Activated T-helper 9 cell treated with anti-CD3 and anti-CD28 coated beads, Interleukin-2, amount 50 U/mL, for 16 hours (primary cell): ENCODE measurements around the gene SMOC2.

Source experiments
- DNase-seq: peaks from one replicate; pipeline ENCODE4 v3.0.0-alpha.2; 2020; ENCODE audit warnings: low read depth

Gene SMOC2

GRCh38 chr6:168493976-168494375 is 53.0 kb downstream of the SMOC2 start:
- no peak for DNase-seq

GRCh38 chr6:168494726-168495125 is 53.7 kb downstream of the SMOC2 start:
- DNase-seq = no peak

- no peak for DNase-seq
Observed at GRCh38 chr6:168495133-168495532, 54.1 kb downstream of the SMOC2 start.

GRCh38 chr6:168495636-168496035 is 54.7 kb downstream of the SMOC2 start:
- DNase-seq = no peak

- no peak for DNase-seq
Observed at GRCh38 chr6:168496139-168496996, 55.4 kb downstream of the SMOC2 start.

- DNase-seq = no peak
Observed at GRCh38 chr6:168496997-168497331, 56.0 kb downstream of the SMOC2 start.

- no peak for DNase-seq
Observed at GRCh38 chr6:168497381-168497780, 56.4 kb downstream of the SMOC2 start.

GRCh38 chr6:168498161-168498843 is 57.3 kb downstream of the SMOC2 start:
- DNase-seq = no peak

GRCh38 chr6:168499045-168499650 is 58.2 kb downstream of the SMOC2 start:
- no peak for DNase-seq

- DNase-seq = no peak
Observed at GRCh38 chr6:168500519-168500918, 59.5 kb downstream of the SMOC2 start.

- no peak for DNase-seq
Observed at GRCh38 chr6:168501561-168501960, 60.6 kb downstream of the SMOC2 start.

GRCh38 chr6:168504366-168504765 is 63.4 kb downstream of the SMOC2 start:
- no peak for DNase-seq

GRCh38 chr6:168506460-168506859 is 65.5 kb downstream of the SMOC2 start:
- no peak for DNase-seq

- DNase-seq = no peak
Observed at GRCh38 chr6:168507297-168507696, 66.3 kb downstream of the SMOC2 start.

- DNase-seq = no peak
Observed at GRCh38 chr6:168507730-168508129, 66.7 kb downstream of the SMOC2 start.

GRCh38 chr6:168508903-168509302 is 67.9 kb downstream of the SMOC2 start:
- no peak for DNase-seq

GRCh38 chr6:168513766-168514165 is 72.8 kb downstream of the SMOC2 start:
- no peak for DNase-seq

- no peak for DNase-seq
Observed at GRCh38 chr6:168514216-168514615, 73.2 kb downstream of the SMOC2 start.

- DNase-seq = no peak
Observed at GRCh38 chr6:168515376-168515775, 74.4 kb downstream of the SMOC2 start.

GRCh38 chr6:168516944-168517741 is 76.2 kb downstream of the SMOC2 start:
- DNase-seq = no peak

- no peak for DNase-seq
Observed at GRCh38 chr6:168517742-168518347, 76.9 kb downstream of the SMOC2 start.

- no peak for DNase-seq
Observed at GRCh38 chr6:168518348-168518745, 77.4 kb downstream of the SMOC2 start.
